Fibroblast of the aortic adventitia (primary cell): ENCODE data around the gene CARD14. TPM values are rescaled to one million over a fixed set of nuclear protein-coding genes. Genes with fewer than 3 reads are reported as not detected.
"Not testable (repeated sequence)": the region's sequence is repeated elsewhere in the genome, so short reads cannot be mapped to it uniquely, and the experiment has no call there.

ENCODE experiments used
- DNase-seq: peaks from one replicate; pipeline ENCODE4 v3.0.0-alpha.2; 2010; ENCODE audit warnings: low read depth
- H3K4me3 ChIP-seq: 2 replicates; pipeline ENCODE4 v1.5.1; 2011; ENCODE audit warnings: low read depth, mild to moderate bottlenecking, control low read depth, low read length, moderate library complexity
- CTCF ChIP-seq: IDR thresholded peaks from 2 replicates; pipeline ENCODE4 v1.5.1; 2011; ENCODE audit warnings: mild to moderate bottlenecking, low read length, control low read depth, inconsistent platforms; ENCODE audit not compliant: insufficient read depth
- total RNA-seq: library from RNA; depleted of rRNA; stranded (reverse); fragments of >200 nt; gene quantifications from 2 replicates; pipeline ENCODE4 v1.2.3, GENCODE V29; 2012; ENCODE audit warnings: low replicate concordance

Gene CARD14
- total RNA-seq, 1 donor: 0.09 TPM

- DNase-seq: no peak
- no peak overlapping the region for H3K4me3 ChIP-seq
- no peak for TF ChIP-seq CTCF
These were observed 74.0 kb downstream of the CARD14 start for GRCh38 chr17:80243526-80244433.

- H3K4me3 ChIP-seq, DNase-seq: not testable (repeated sequence)
These were observed 74.6 kb downstream of the CARD14 start for GRCh38 chr17:80244448-80244847.

- no peak for TF ChIP-seq CTCF
- H3K4me3 ChIP-seq: no peak overlapping the region
- no peak for DNase-seq
These were observed 75.2 kb downstream of the CARD14 start for GRCh38 chr17:80244871-80245509.

- no peak for TF ChIP-seq CTCF
- no peak for DNase-seq
- H3K4me3 ChIP-seq: no peak overlapping the region
These were observed 75.9 kb downstream of the CARD14 start for GRCh38 chr17:80245566-80246265.

GRCh38 chr17:80246266-80246681, 76.4 kb downstream of the CARD14 start:
- DNase-seq: no peak
- TF ChIP-seq CTCF: no peak
- H3K4me3 ChIP-seq: no peak overlapping the region

- no peak for DNase-seq
- TF ChIP-seq CTCF: no peak
- H3K4me3 ChIP-seq: no peak overlapping the region
These were observed 76.9 kb downstream of the CARD14 start for GRCh38 chr17:80246726-80247125.

- no peak for DNase-seq
- TF ChIP-seq CTCF: no peak
- no peak overlapping the region for H3K4me3 ChIP-seq
These were observed 77.7 kb downstream of the CARD14 start for GRCh38 chr17:80247561-80247960.
